Activated naive CD4-positive, alpha-beta T cell (primary cell): ENCODE results near the gene POU2AF3.
"Not testable (repeated sequence)": the region's sequence is repeated elsewhere in the genome, so short reads cannot be mapped to it uniquely, and the experiment has no call there.

Experiments
- DNase-seq, 4 experiments: peaks; one replicate each; lab custom pipeline; 2025; lab: John Stamatoyannopoulos, UW

The POU2AF3 gene

DNA sequence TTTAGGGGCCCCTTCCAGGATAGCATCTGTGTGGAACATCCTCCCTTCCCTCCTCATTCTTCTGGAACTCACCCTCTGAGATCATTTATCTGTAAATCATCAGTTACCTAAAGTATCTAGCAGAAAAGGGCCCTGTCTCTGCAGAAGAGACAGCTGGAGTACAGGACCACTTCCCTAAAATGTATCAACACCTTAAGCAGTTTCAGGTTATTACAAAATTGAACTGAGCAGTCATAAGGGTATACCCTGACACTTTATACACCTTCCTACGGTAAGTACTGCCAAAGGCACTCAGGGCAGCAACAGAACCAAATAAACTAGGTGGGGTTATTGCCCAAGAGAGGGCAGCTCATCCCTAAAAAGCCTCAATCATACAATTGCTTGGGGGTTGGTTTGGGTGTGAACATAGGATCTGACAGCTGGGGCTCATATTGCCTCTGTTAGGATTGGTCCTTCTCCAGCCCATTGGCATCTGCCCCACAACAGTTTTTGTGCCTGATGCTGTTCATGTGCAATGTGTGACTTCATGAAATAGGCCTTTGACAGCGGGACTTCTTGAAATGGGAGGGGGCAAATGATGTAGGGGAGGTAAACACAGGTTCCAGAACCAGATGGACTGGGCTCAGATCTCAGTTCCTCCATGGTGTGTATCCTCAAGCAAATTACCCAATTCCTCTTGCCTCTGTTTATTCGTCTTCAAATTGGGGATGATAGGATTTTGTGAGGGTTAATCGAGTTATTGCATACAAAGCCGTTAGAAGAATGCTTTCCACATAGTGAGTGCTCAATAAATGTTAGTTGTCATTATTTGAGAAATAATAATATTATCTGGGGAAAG is 2.9 kb downstream of the POU2AF3 start:
- DNase-seq, result no peak

DNA sequence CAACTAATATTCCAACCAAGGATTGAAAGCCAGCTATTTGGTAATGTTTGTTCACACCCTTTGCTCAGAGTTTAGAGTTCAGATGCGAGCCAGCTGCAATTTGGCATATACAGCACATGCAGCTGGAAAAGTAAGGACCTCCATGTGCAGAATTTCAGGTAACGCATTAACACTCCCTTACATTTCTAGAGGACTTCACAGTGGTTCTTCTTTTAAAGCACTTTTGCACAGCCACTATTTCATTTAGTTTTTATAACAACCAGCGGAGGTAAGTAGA is 3.4 kb downstream of the POU2AF3 start:
- no peak for DNase-seq

DNA sequence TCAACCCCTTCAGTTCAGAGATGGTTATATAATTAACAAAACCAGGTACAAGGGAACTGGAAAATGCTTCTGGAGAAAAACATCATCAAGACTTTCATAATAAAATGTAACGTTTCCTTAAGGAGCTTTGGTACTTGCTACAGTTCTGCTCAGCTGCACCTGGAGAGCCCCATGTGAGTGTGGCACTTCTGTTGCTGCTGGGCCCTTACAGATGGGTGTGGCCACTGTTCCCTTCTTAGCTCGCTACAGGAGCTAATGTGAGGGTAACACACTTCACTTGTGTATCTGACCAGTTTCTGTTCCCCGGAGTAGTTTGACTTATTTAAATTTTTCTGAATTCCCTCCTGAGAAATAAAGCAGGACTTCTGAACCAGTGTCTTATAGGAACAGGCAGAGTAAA is 4.0 kb downstream of the POU2AF3 start:
- DNase-seq, result no peak

DNA sequence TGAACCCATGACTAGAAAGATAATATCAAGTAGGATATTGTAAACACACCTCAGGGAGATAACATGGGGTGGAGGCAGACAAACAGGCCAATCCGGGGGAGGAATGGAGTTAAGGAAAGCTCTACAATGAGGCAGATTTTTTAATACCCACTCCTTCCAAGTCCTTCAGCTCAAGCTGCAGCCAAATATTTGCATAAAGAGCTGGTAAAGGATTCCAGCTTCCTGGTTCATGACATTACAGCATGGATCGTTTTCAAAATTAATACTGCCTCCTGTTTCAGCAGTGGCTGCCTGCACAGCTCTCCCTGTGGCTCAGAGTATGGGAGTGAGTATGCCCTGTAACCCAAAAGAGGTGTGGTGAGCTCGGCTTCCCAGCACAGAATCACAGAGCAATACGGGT is 5.1 kb downstream of the POU2AF3 start:
- DNase-seq, result no peak

DNA sequence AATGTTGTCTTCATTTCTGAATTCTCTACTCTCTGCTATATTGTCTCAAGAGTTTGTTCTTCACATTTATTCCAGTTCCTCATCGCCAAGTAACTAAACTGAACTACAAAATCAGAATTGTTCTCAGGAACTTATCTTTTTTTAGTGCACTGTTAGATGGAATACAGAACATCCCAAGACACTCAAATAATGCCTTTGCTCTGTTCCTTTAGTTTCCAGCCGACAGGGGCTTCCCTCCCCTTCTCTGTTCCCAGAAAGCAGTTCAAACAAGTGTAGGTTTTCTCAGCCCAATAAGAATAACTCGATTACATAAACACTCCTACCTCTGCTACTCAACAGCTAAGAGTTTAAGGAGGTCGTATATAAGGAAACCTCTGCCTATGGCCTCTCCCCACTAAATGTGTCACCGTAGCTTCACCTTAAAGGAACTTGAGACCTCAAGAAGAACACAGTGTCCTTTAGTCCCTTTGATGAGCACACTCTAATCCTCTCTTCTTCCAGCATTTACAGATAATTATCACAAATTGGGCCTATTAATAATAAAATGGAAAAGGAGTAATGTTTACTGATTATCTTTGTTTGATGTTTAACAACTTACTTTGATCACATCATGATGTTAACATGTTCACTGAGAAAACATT is 6.9 kb downstream of the POU2AF3 start:
- no peak for DNase-seq

DNA sequence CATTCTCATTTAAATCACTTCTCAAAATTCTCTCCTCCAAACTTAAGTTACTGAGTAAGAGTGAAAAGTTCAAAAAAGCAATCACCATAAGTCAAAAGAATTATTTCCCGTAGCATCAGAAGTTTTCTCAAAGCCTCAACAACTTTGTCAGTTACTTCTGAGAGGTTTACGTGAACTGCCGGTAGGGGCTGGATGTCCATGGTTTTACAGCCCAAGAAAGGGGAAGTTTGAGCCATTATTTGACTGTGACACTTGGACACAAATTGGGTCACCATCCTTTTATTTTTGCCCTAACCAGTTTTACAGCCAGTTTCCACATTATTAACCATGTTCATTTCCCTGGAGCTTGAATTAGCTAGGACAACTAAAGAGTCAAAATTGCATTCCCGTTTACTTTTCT is 7.5 kb downstream of the POU2AF3 start:
- DNase-seq, result no peak

DNA sequence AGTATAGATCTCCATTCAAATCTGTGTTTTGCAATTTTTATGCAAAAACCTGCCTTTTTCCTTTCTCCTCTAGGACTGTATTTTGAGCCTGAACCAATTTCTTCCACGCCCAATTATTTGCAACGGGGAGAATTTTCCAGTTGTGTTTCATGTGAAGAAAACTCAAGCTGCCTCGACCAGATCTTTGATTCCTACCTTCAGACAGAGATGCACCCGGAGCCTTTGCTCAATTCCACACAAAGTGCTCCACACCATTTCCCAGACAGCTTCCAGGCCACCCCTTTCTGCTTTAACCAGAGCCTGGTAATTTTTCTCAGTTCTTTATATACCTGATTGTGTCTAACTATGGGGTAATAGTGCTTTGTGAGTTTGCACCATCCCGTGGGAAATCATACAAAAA is 8.0 kb downstream of the POU2AF3 start:
- DNase-seq, result no peak

DNA sequence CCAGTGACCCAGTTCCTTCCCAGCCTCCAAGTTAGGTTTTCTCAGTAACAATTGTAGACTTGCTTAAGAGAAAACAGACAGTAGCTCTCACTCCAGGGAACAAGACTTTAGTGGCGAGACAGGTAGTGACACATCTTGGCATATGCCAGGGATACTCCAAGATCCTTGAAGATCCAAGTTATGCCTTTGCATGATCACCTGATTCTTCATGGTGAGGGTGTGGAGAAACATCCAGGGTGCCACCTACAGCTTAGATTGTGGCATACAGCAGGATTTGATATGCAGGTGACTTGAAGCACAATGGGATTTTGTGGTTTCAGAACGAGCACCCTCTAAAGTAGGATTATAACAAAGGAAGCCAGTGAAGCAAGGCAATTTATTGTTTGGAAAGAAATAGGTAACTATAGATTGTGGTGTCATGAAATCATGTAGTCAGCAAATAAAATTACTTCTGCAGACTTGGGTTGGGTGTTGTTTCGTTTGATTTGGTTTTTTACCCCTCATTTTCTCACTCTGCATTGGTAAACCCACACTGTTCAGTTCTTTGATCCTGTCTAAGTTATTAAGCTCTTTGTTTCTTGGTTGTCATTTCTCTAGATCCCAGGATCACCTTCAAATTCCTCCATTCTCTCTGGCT is 9.2 kb downstream of the POU2AF3 start:
- DNase-seq, result no peak

DNA sequence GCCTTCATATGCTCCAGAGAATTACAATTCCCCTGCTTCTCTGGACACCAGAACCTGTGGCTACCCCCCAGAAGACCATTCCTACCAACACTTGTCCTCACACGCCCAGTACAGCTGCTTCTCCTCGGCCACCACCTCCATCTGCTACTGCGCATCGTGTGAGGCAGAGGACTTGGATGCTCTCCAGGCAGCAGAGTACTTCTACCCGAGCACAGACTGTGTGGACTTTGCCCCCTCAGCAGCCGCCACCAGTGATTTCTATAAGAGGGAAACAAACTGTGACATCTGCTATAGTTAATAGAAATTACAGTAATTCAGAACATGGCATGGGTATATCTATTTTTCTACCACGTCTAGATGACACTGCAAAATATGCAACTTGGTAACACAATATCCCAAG is 9.8 kb downstream of the POU2AF3 start:
- DNase-seq, result no peak

DNA sequence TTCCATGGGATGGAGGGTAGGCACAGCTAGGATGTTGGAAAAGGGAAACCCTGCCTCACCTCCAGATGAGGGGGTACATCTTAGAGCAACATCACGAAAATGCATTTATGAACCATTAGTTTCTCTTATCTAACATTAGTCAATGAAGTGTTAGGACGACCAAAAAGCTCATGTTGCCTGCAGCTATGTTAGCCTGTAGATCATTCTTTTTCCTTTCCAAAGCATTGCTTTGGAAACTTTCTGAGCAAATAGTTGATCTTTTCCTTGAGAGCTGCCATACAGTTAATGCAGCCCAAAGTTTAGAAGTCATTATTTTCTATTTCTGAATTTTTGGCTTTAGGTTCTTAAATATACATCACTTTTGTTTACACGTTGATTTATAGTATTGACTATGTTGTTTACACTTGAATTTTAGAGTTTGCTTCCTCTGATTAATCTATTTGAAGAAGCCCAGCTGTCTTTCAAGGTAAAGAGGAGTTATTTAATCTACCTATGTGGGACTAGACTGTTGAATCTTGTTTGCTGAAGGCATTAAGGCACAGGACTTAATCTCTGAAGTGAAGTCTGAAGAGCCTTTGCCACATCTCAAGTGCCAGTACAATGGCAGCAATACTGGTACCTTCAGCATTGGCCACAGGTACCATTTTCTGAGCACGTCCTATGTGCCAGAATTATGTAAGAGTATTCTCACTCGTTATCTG is 11.0 kb downstream of the POU2AF3 start:
- no peak for DNase-seq

DNA sequence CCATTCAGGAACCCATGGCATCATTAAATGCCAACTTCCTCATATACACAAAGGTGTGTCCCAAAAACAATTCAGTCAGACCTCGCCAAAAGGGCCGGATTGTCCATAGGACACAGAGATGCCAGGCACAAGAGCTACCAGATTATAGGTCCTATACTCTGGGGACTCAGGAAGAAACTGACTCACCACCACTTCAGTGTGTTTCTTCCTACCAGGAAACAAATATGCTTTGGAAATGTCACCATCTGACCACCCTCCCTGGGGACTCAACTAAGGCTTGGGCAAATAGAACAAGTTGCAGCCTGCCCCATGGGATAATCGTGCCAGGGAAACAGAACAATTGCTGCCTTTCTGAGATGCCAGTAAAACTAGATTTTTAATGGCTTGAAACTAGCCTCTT is 11.7 kb downstream of the POU2AF3 start:
- DNase-seq, result no peak

DNA sequence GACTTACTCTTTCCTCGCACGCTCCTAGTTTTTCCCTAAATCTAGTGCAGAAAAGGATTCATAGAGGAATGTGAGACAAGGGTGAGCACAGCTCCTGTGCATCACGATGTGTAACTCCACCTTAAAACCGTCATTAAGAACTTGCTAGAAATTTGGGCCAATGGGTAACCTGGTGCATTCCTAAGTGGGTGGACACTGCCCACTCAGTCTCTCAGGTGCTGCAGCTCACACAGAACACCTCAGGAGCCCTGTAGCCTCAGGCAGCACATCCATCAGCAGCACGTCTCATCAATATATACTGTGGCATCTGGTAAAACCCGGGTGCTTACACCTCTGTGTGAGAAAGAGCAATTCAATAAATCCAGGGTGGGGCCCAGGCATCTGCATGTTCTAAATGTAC is 12.4 kb downstream of the POU2AF3 start:
- no peak for DNase-seq

DNA sequence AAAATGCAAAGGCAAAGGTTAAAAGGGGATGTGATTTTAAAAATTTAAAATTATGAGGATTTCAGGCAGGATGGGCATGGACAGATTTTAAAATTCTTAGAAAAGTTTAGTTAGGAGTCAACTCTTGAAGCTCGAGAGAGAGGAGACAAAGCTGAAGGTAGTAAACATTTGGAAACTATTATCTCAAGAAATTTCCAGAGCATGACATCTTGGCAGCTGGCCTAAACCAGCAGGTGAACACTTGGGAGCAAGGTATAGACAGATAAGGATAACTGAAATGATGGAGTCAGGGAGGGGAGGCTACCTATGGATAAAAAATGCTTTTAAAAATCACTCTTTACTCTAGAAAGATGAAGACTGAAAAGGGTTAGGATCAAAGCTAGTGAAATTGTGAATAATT is 13.7 kb downstream of the POU2AF3 start:
- DNase-seq, result no peak

DNA sequence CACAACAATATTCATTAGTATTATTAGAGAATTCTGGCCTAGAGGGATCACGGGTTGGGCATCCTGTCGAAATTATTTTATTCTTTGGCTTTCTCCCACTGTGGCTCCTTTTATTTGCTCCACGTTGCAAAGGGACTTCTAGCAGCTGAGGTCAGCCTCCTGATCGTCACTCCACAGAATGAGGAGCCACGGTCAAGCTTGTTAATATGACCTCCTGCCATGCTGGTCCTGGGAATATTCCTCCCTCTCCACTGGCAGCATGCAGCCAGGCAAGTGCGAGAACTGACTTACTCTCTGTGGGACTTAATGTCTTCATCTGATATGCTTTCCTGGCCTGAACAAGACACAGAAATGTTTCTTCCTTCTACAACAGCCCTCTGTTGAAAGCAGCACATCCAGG is 20.9 kb downstream of the POU2AF3 start:
- DNase-seq, result no peak

DNA sequence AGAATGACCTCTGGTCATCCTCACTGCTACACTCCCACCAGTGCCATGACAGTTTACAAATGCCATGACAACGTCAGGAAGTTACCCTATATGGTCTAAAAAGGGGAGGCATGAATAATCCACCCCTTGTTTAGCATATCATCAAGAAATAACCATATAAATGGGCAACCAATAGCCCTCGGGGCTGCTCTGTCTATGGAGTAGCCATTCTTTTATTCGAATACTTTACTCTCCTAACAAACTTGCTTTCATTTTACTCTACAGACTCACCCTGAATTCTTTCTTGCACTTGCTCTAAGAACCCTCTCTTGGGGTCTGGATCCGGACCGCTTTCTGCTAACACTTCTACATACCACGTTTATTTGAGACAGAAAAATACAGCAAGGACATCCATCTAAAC is 21.9 kb downstream of the POU2AF3 start:
- DNase-seq, result not testable (repeated sequence)

DNA sequence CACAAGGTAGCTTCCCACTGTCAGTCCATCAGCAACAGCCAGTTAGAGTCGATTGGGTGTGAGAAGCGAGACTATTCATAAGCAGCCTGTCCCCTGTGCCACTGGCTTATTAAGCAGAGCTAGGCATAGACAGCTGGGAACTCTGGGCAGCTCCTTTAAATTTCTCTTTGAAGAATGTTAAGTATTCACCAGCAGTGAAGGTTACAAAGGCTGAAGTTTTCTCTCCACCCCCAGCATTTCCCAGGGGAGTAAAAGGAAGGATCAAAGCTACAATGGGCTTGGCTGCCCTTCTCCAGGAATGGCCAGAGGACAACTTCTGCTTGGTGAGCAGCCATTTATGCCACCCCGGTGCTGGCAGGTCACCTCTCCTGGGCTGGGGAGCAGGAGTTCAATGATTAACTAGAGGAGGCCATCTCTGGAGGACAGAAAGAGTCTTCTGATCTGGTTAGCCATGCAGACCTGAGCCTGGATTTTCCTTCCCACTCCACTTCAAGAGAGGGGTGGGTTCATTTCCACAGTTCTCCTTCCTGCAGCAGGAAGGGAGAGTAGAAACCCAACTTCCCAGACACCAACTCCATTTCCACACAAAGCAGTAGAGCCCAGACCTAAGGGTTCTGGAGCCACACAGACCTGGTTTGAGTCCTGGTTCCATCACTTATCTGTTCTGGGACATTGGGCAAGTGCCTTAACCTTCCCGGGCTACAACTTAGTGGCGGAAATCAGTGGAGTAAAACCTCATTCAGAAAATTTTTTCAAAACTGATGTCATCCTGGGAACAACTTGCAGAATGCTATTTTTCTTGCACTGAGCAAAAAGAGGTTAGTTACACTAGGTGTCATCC is 22.6 kb downstream of the POU2AF3 start:
- no peak for DNase-seq

DNA sequence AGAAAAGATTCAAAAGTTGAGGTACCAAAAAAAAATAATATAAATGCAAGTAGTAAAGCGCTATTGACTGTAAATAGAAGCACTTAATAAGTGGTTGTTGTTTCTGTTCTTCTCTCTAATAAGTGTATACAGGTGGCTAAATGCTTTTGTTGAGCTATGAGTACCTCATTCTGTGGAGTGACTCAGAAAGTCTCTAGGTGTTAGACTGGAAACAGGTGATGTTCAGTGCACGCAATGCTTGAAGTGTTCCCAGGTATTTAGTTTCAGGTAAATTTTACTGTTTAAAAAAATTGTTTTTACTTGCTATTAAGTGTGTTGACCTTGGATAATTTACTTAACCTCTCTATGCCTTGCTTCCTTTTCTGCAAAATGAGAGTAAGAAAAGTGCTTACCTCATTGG is 24.2 kb downstream of the POU2AF3 start:
- no peak for DNase-seq

DNA sequence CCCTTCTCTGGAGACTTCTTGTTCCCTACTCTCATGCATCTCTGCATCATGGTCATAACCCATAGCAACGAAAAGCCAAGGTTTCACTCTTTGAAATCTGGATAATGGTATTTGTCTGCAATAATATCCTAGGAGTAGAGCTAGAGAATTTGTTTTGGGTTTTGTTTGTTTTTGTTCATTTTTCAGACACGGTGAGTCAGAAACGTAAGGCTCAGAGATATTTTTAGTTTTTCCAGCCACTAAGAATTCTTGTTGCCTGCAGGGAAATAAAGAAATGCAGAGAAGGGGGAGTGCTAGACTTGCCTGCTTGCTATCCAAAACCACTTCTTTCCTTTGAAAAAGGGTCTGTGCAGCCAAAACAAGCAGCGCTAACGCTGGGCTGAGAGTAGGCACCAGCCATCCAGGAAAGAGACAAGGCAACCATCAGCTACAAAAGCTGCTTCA is 26.0 kb downstream of the POU2AF3 start:
- DNase-seq, result no peak

DNA sequence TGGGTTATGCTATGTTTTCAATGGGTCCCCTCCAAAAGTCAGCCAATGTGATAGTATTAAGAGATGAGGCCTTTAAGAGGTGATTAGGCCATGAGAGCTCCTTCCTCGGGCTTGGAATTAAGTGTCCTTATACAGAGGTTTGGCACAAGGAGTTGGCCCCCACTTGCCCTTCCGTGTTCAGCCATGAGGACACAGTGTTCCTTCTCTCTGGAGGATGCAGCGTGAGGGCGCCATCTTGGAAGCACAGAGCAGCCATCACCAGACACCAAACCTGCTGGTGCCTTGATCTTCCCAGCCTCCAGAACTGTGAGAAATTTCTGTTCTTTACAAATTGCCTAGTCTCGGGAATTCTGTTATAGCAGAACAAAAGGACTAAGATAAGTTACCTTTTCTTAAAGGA is 26.9 kb downstream of the POU2AF3 start:
- no peak for DNase-seq

DNA sequence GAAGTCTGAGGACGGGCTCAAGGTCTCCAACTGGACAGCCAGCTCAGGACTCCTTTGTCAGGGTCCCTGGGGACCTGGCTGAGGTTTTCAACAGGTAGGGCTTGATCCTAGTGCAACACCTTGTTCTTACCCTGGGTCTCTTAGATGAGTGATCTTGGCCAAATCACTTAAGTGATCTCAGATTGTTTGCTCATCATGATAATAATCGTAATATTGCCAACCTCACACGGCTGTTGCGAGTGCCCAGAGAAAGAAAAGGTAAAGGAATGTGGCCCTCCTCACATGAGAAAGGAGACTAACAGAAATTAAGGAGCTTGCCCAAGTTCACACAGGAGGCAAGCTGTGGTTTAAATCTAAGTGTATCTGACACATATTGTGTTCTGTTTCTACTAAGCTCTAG is 28.5 kb downstream of the POU2AF3 start:
- DNase-seq, result no peak

DNA sequence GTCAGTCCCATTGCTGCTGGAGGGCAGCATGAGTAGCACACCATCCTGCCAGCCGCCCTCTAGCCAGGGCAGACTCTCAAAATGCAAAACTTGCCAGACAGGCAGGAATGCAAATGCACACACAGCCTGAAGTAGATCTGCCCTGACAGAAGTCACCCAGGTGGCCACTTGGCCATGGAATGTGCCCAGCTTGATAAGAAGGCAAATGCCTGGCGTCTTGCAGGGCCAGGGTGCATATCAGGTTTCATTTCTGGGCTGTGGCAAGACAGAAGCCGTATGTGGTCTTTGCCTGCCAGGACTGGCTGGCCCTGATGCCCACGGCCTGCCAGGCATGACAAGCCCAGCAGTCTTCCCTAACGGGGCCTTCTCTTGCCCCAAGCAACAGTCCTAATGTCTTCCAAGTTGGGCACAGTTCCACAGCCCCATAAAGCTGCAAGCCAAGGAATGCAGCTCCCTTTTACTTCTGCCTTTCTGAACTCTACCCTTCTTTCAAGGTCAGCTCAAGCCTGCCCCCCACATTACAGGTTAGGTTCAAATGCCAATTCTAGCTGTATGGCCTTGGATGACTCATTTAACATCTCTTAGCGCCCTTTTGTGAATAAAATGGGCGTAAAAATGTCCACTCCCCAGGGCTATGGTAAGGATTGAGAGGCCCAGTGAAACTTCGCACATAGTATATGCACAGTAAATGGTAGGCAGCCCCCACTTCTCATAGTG is 29.7 kb downstream of the POU2AF3 start:
- no peak for DNase-seq
